Liver (tissue), 3 donors: ENCODE results near the gene RECK.

ENCODE experiments used
- CTCF ChIP-seq: fragments of 150-350 bp; IDR thresholded peaks from 2 replicates; pipeline ENCODE4 v1.5.1; 2017; ENCODE audit warnings: improper control_type of control experiment, low read depth, low read length; ENCODE audit not compliant: missing input control
- EGR1 ChIP-seq, 2 donors: IDR thresholded peaks; 2 replicates each; pipeline ENCODE4 v1.6.1; 2016 to 2018; ENCODE audit warnings: antibody characterized with exemption in 2 of 2, low read depth in 2 of 2
- MAX ChIP-seq: IDR thresholded peaks from 2 replicates; pipeline ENCODE4 v1.6.1; 2016; ENCODE audit warnings: antibody characterized with exemption
- RAD21 ChIP-seq, 2 donors: IDR thresholded peaks; 2 replicates each; pipeline ENCODE4 v1.6.1; 2016; ENCODE audit warnings: antibody characterized with exemption in 2 of 2, mild to moderate bottlenecking in 2 of 2
- SP1 ChIP-seq: IDR thresholded peaks from 2 replicates; pipeline ENCODE4 v1.6.1; 2018; ENCODE audit warnings: antibody characterized with exemption, mild to moderate bottlenecking
- TAF1 ChIP-seq: conservative IDR thresholded peaks from 2 replicates; pipeline ENCODE4 v1.6.1; 2016; ENCODE audit warnings: antibody characterized with exemption, mild to moderate bottlenecking
- YY1 ChIP-seq: IDR thresholded peaks from 2 replicates; pipeline ENCODE4 v1.6.1; 2016; ENCODE audit warnings: antibody characterized with exemption, mild to moderate bottlenecking
- ZBTB33 ChIP-seq: IDR thresholded peaks from 2 replicates; pipeline ENCODE4 v1.6.1; 2016; ENCODE audit warnings: antibody characterized with exemption
- donor health status: healthy.
- donor health status: healthy.

GRCh38 chr9:36166168-36166927 is 129.6 kb downstream of the RECK start:
- TF ChIP-seq CTCF, result peak; percentile 89
- no peak for TF ChIP-seq TAF1
- no peak for TF ChIP-seq EGR1 (IDR thresholded peaks at IDR 0.05; ENCODE audit: low read depth in 2 of 2)
- TF ChIP-seq SP1, result no peak
- TF ChIP-seq ZBTB33, result no peak
- peak; percentile 87 to 94 for TF ChIP-seq RAD21 (IDR thresholded peaks at IDR 0.05)
- no peak for TF ChIP-seq YY1
- no peak for TF ChIP-seq MAX
